ENCODE measurements around the gene RSRC1. TPM values are rescaled to one million over a fixed set of nuclear protein-coding genes. Genes with fewer than 3 reads are reported as not detected.

Gene RSRC1
- total RNA-seq, 2 experiments from 2014 or later = 42.9 to 48.9 TPM

Other genes with a start within 250 kb of the RSRC1 start
- not detected for gene SHOX2, start 3.7 kb upstream of the RSRC1 start, total RNA-seq

Data from activated naive CD8-positive, alpha-beta T cell treated with anti-CD3 and anti-CD28 coated beads, Interleukin-2, amount 10 ng/mL, durations not matched to agents 7 days and 5 days (primary cell).